K562 (cell line): ENCODE results near the gene SCYL2. TPM values are rescaled to one million over a fixed set of nuclear protein-coding genes. Genes with fewer than 3 reads are reported as not detected.

ENCODE experiments used
- ATAC-seq: fragments of 200-7000 bp; cut with Tn5 transposase; 3 replicates; pipeline ENCODE4 v1.9.1; 2020; ENCODE audit warnings: moderate library complexity
- BruUV-seq: library from RNA; stranded (reverse); fragments of 400-500 nt; replicated peaks from 2 replicates; lab custom pipeline; 2021; lab: Mats Ljungman, UMichigan
- CTCF ChIA-PET: fragments of 300-600 bp; formaldehyde crosslinking; extraction: SDS; loops from one replicate; lab custom pipeline; 2021; ENCODE audit warnings: low intra/inter-chr PET ratio; lab: Yijun Ruan, JAX
- POLR2A ChIA-PET: fragments of 300-600, 350-650 bp; sonication (Branson Sonifier 250); formaldehyde crosslinking; extraction: SDS; loops from one replicate; lab custom pipeline; 2021; ENCODE audit warnings: antibody characterized with exemption, inconsistent platforms; lab: Yijun Ruan, JAX
- DNase-seq, 4 experiments: peaks; one replicate each; pipeline versions ENCODE4 v3.0.0 to v3.0.0-alpha.2; 2011 to 2018; ENCODE audit warnings: low spot score in 3 of 4, mixed read lengths in 3 of 4; ENCODE audit errors: extremely low read depth in 1 of 4
- FAIRE-seq: peaks from 2 replicates; lab custom pipeline; 2011; peaks lifted over from hg19 to GRCh38; lab: Jason Lieb, UNC
- H2AFZ ChIP-seq: 2 replicates; pipeline ENCODE4 v1.6.0; 2011; ENCODE audit warnings: low read depth, low read length, control low read depth, inconsistent platforms
- H3K27ac ChIP-seq: fragments of 200-600 bp; 3 replicates; pipeline ENCODE4 v1.8.0; 2011; ENCODE audit warnings: low read depth, mild to moderate bottlenecking, control low read depth, inconsistent platforms, low read length, moderate library complexity, mixed read lengths; ENCODE audit errors: extremely low read depth
- H3K27me3 ChIP-seq, 2 experiments: fragments of 300-600 bp in 1 of 2; 2 replicates in 1 of 2; 3 replicates in 1 of 2; pipeline versions ENCODE4 v1.6.0 to v1.8.0; 2011; ENCODE audit warnings: inconsistent platforms in 2 of 2, low read length in 2 of 2, mild to moderate bottlenecking in 1 of 2, mixed read lengths in 1 of 2, moderate library complexity in 1 of 2; ENCODE audit not compliant: control insufficient read depth in 2 of 2, insufficient read depth in 2 of 2
- H3K36me3 ChIP-seq: fragments of 300-600 bp; 3 replicates; pipeline ENCODE4 v1.8.0; 2011; ENCODE audit warnings: mild to moderate bottlenecking, low read length, inconsistent platforms; ENCODE audit not compliant: control insufficient read depth, insufficient read depth
- H3K4me1 ChIP-seq, 2 experiments: fragments of 200-600 bp in 1 of 2; replicated peaks in 1 of 2; 2 replicates in 1 of 2; 3 replicates in 1 of 2; pipeline versions ENCODE4 v1.5.1 to v1.8.0; 2011; ENCODE audit warnings: inconsistent platforms in 2 of 2, low read length in 2 of 2, mild to moderate bottlenecking in 1 of 2, mixed read lengths in 1 of 2, moderate library complexity in 1 of 2; ENCODE audit not compliant: control insufficient read depth in 2 of 2, insufficient read depth in 2 of 2
- H3K4me2 ChIP-seq: 2 replicates; pipeline ENCODE4 v1.6.1; 2011; ENCODE audit warnings: low read length, control low read depth, inconsistent platforms, mixed read lengths; ENCODE audit not compliant: insufficient read depth
- H3K4me3 ChIP-seq: fragments of 200-600 bp; sonication (generic), shearing (Covaris generic); 2 replicates; pipeline ENCODE4 v1.5.1; 2016; ENCODE audit warnings: control low read depth, inconsistent platforms
- H3K79me2 ChIP-seq: fragments of 200-600 bp; 3 replicates; pipeline ENCODE4 v1.8.0; 2011; ENCODE audit warnings: low read length, inconsistent platforms; ENCODE audit not compliant: control insufficient read depth, insufficient read depth
- H3K9ac ChIP-seq, 2 experiments: 2 replicates each; pipeline versions ENCODE4 v1.6.0 to v1.6.1; 2011; ENCODE audit warnings: low read depth in 2 of 2, low read length in 2 of 2, control low read depth in 1 of 2, inconsistent platforms in 1 of 2, mild to moderate bottlenecking in 1 of 2, mixed read lengths in 1 of 2; ENCODE audit not compliant: insufficient read depth in 1 of 2
- H3K9me1 ChIP-seq: one replicate; pipeline ENCODE4 v1.6.0; 2011; ENCODE audit warnings: inconsistent platforms, mild to moderate bottlenecking, low read length, moderate library complexity; ENCODE audit not compliant: control insufficient read depth, insufficient read depth
- H3K9me3 ChIP-seq: replicated peaks from 2 replicates; pipeline ENCODE4 v1.5.1; 2011; ENCODE audit warnings: low read depth, low read length, inconsistent platforms; ENCODE audit not compliant: control insufficient read depth, insufficient read depth
- H4K20me1 ChIP-seq: replicated peaks from 2 replicates; pipeline ENCODE4 v1.6.1; 2011; ENCODE audit warnings: low read length, inconsistent platforms, mixed read lengths; ENCODE audit not compliant: control insufficient read depth, insufficient read depth
- C11orf30 ChIP-seq: fragments of 450-650 bp; IDR thresholded peaks from 2 replicates; pipeline ENCODE4 v1.6.1; 2016; ENCODE audit warnings: low read depth, mild to moderate bottlenecking
- CBX8 ChIP-seq: fragments of 200-600 bp; sonication (generic); IDR thresholded peaks from 2 replicates; pipeline ENCODE4 v1.6.1; 2012; ENCODE audit warnings: borderline replicate concordance, mixed run types, low read depth, mild to moderate bottlenecking, moderate library complexity, mixed read lengths, low read length, control low read depth, inconsistent platforms; ENCODE audit not compliant: poor library complexity, severe bottlenecking; ENCODE audit errors: extremely low read depth
- KAT8 ChIP-seq: fragments of 450-650 bp; IDR thresholded peaks from 2 replicates; pipeline ENCODE4 v1.6.1; 2016; ENCODE audit warnings: low read depth, mild to moderate bottlenecking
- KDM2B ChIP-seq: fragments of 250-450 bp; sonication (Bioruptor Pico); IDR thresholded peaks from 2 replicates; pipeline ENCODE4 v1.8.0; 2021; ENCODE audit warnings: mild to moderate bottlenecking, moderate library complexity
- MXI1 ChIP-seq: IDR thresholded peaks from 2 replicates; pipeline ENCODE4 v1.6.1; 2011; ENCODE audit warnings: low read depth, mild to moderate bottlenecking, improper control_type of control experiment, low read length
- POU5F1 ChIP-seq: fragments of 150-350 bp; IDR thresholded peaks from 2 replicates; pipeline ENCODE4 v1.6.1; 2014; ENCODE audit warnings: borderline replicate concordance, low read length, low read depth, mild to moderate bottlenecking; ENCODE audit not compliant: partially characterized antibody
- TCF7 ChIP-seq: sonication (generic); IDR thresholded peaks from 2 replicates; pipeline ENCODE4 v1.6.1; 2016; ENCODE audit warnings: antibody characterized with exemption, borderline replicate concordance
- ZNF644 ChIP-seq: fragments of 200-800 bp; sonication (Bioruptor generic); IDR thresholded peaks from 2 replicates; pipeline ENCODE4 v1.6.1; 2016; ENCODE audit warnings: low read depth, missing genetic modification characterization, missing compliant biosample characterization
- WGBS: fragments of 100-300 bp; shearing (Covaris generic); methylation state at CpG from one replicate; pipeline ENCODE4 v1.1.6; 2016; ENCODE audit warnings: low coverage, mixed read lengths; ENCODE audit not compliant: insufficient coverage; ENCODE audit errors: missing lambda C conversion rate; 5-methylcytosine and 5-hydroxymethylcytosine counted together
- in situ Hi-C: fragments of 300-500 bp; cut with MboI; formaldehyde crosslinking; loops from 4 replicates; pipeline ENCODE4 v1.15.0; 2018; ENCODE audit warnings: inconsistent platforms, mixed read lengths
- intact Hi-C: fragments of 100-400 bp; cut with micrococcal nuclease; formaldehyde crosslinking; loops from 2 replicates; pipeline ENCODE4 v1.14.2; 2022
- polyA plus RNA-seq, 8 experiments: library from polyadenylated mRNA; depleted of rRNA in 4 of 8; stranded (reverse) in 5 of 8; unstranded in 3 of 8; fragments of >200 nt; fragmentation: Nextera tagmentation in 2 of 8; fragmentation: Illumina TruSeq in 1 of 8; extraction: Ambion mirVana in 2 of 8; extraction: Trizol in 1 of 8; gene quantifications; 2 replicates each; pipeline versions ENCODE4 v1.2.1 to v1.2.3, GENCODE V29; 2011 to 2014; ENCODE audit warnings: inconsistent platforms in 1 of 8, missing spikeins in 1 of 8
- total RNA-seq, 7 experiments: library from RNA; depleted of rRNA in 6 of 7; stranded (reverse); fragments of >200 nt in 6 of 7; fragmentation: Illumina TruSeq in 2 of 7; extraction: Trizol in 2 of 7; gene quantifications; 2 replicates each; pipeline versions ENCODE4 v1.2.1 to v1.2.3, GENCODE V29; 2011 to 2021; ENCODE audit warnings: low replicate concordance in 1 of 7
- TF ChIP-seq, protein P1 (sequence below): fragments of 250-450 bp; sonication (Bioruptor Pico); IDR thresholded peaks from 2 replicates; pipeline ENCODE4 v1.8.0; 2021; ENCODE audit warnings: borderline replicate concordance, mild to moderate bottlenecking, moderate library complexity; ENCODE audit not compliant: poor library complexity, severe bottlenecking
- TF ChIP-seq, protein P2 (sequence below): fragments of 200-800 bp; sonication (Bioruptor generic); IDR thresholded peaks from 2 replicates; pipeline ENCODE4 v1.6.1; 2017; ENCODE audit warnings: missing genetic modification characterization, missing compliant biosample characterization
- TF ChIP-seq, protein P3 (sequence below): sonication (generic); formaldehyde crosslinking; IDR thresholded peaks from 2 replicates; pipeline ENCODE4 v1.8.1; 2023; ENCODE audit warnings: mild to moderate bottlenecking, missing genetic modification reagents
- TF ChIP-seq, protein P4 (sequence below): fragments of 450-650 bp; IDR thresholded peaks from 2 replicates; pipeline ENCODE4 v1.6.1; 2016
- TF ChIP-seq, protein P5 (sequence below): fragments of 450-650 bp; IDR thresholded peaks from 2 replicates; pipeline ENCODE4 v1.6.1; 2016; ENCODE audit warnings: antibody characterized with exemption

Gene SCYL2
- total and polyA plus RNA-seq, 9 of the 15 experiments (the other 6 are each of a cell fraction or from before 2014, with no cell fraction given): 9.9 to 49.0 (median 32.9) TPM

DNA sequence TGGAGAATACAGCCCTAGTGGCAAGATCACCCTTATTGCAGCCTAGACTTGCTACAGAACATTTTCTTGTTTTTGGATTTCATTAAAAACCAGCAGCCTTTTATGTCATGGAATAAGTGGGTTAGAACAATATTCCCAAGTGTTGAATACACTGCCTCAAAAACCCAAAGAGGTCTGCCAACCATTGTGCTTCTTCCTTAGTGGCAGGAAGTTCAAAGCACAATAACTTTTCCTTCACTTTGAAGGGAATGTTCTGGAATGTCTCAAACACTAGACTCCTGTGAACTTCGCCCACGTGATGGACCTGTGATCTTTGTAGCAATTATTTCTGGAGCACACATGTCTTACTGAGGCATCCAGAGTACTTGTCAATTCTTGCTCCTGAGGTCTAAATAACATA lies 98.4 kb downstream of the SCYL2 start:
- Histone ChIP-seq H3K36me3 (no peaks in the 10 kb centered on the region), H3K79me2 (no peaks in the 10 kb centered on the region), H2AFZ (no peak overlapping the region), H3K4me1 (no peaks in the 10 kb centered on the region), H3K27me3 (peaks cover 0 to 7% of the 10 kb centered on the region in 2 experiments; a peak in 2 of 5 replicates), H3K4me3 (no peak overlapping the region), H3K27ac (no peak overlapping the region), H3K4me2 (no peak overlapping the region), H3K9me1 (no peaks in the 10 kb centered on the region), H3K9me3 (no peaks in the 10 kb centered on the region), H4K20me1 (no peaks in the 10 kb centered on the region), H3K9ac (no peak overlapping the region)
- intact Hi-C loops (no loop called here), in situ Hi-C loops (no loop called here)
- CTCF ChIA-PET: no interaction called here
- no peak for TF ChIP-seq MXI1
- TF ChIP-seq C11orf30: no peak
- TF ChIP-seq, protein P1, sequence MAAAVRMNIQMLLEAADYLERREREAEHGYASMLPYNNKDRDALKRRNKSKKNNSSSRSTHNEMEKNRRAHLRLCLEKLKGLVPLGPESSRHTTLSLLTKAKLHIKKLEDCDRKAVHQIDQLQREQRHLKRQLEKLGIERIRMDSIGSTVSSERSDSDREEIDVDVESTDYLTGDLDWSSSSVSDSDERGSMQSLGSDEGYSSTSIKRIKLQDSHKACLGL (CRISPR knock-in tag): no peak
- TF ChIP-seq TCF7: no peak
- TF ChIP-seq ZNF644 (tag): no peak
- TF ChIP-seq, protein P2, sequence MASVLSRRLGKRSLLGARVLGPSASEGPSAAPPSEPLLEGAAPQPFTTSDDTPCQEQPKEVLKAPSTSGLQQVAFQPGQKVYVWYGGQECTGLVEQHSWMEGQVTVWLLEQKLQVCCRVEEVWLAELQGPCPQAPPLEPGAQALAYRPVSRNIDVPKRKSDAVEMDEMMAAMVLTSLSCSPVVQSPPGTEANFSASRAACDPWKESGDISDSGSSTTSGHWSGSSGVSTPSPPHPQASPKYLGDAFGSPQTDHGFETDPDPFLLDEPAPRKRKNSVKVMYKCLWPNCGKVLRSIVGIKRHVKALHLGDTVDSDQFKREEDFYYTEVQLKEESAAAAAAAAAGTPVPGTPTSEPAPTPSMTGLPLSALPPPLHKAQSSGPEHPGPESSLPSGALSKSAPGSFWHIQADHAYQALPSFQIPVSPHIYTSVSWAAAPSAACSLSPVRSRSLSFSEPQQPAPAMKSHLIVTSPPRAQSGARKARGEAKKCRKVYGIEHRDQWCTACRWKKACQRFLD: no peak
- no peak for TF ChIP-seq CBX8
- TF ChIP-seq KDM2B (CRISPR knock-in tag): no peak
- TF ChIP-seq, protein P3, sequence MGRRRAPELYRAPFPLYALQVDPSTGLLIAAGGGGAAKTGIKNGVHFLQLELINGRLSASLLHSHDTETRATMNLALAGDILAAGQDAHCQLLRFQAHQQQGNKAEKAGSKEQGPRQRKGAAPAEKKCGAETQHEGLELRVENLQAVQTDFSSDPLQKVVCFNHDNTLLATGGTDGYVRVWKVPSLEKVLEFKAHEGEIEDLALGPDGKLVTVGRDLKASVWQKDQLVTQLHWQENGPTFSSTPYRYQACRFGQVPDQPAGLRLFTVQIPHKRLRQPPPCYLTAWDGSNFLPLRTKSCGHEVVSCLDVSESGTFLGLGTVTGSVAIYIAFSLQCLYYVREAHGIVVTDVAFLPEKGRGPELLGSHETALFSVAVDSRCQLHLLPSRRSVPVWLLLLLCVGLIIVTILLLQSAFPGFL (CRISPR knock-in tag): no peak
- TF ChIP-seq, protein P4, sequence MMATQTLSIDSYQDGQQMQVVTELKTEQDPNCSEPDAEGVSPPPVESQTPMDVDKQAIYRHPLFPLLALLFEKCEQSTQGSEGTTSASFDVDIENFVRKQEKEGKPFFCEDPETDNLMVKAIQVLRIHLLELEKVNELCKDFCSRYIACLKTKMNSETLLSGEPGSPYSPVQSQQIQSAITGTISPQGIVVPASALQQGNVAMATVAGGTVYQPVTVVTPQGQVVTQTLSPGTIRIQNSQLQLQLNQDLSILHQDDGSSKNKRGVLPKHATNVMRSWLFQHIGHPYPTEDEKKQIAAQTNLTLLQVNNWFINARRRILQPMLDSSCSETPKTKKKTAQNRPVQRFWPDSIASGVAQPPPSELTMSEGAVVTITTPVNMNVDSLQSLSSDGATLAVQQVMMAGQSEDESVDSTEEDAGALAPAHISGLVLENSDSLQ: no peak
- no peak for TF ChIP-seq POU5F1
- TF ChIP-seq KAT8: no peak
- TF ChIP-seq, protein P5, sequence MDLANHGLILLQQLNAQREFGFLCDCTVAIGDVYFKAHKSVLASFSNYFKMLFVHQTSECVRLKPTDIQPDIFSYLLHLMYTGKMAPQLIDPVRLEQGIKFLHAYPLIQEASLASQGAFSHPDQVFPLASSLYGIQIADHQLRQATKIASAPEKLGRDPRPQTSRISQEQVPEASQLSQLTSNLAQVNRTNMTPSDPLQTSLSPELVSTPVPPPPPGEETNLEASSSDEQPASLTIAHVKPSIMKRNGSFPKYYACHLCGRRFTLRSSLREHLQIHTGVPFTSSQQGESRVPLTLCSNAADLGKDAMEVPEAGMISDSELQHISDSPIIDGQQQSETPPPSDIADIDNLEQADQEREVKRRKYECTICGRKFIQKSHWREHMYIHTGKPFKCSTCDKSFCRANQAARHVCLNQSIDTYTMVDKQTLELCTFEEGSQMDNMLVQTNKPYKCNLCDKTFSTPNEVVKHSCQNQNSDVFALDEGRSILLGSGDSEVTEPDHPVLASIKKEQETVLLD: no peak
- FAIRE-seq (no peak), ATAC-seq (no peak), DNase-seq (no peak)
- WGBS: 0% methylated on average over 2 of the region's 2 CpGs
- POLR2A ChIA-PET: no interaction called here
- no TSS peak for BruUV-seq
